Activated CD4-positive, alpha-beta T cell treated with anti-CD3 and anti-CD28 coated beads, Interleukin-2, amount 10 ng/mL, durations not matched to agents 7 days and 5 days (primary cell): ENCODE measurements around the gene GSDME. TPM values are rescaled to one million over a fixed set of nuclear protein-coding genes. Genes with fewer than 3 reads are reported as not detected.

ENCODE experiments used
- CTCF ChIA-PET: fragments of 350-600 bp; sonication (Branson Sonifier 250); formaldehyde crosslinking; loops from one replicate; lab custom pipeline; 2021; ENCODE audit warnings: antibody characterized with exemption; lab: Charles Lee
- POLR2A ChIA-PET: fragments of 350-600 bp; sonication (Branson Sonifier 250); formaldehyde crosslinking; loops from one replicate; lab custom pipeline; 2021; ENCODE audit warnings: antibody characterized with exemption; lab: Charles Lee
- DNase-seq: peaks from one replicate; pipeline ENCODE4 v3.0.0-alpha.2; 2020
- H3K27ac Mint-ChIP-seq: one replicate; pipeline ENCODE4 v1.8.0; 2021; ENCODE audit warnings: mild to moderate bottlenecking, moderate library complexity, mixed read lengths
- H3K27me3 Mint-ChIP-seq: one replicate; pipeline ENCODE4 v1.8.0; 2021; ENCODE audit warnings: mixed read lengths
- H3K36me3 Mint-ChIP-seq: one replicate; pipeline ENCODE4 v1.8.0; 2021; ENCODE audit warnings: low read depth, mixed read lengths
- H3K4me1 Mint-ChIP-seq: one replicate; pipeline ENCODE4 v1.8.0; 2021; ENCODE audit warnings: mixed read lengths
- H3K4me3 Mint-ChIP-seq: one replicate; pipeline ENCODE4 v1.8.0; 2021; ENCODE audit warnings: mild to moderate bottlenecking, moderate library complexity, mixed read lengths
- H3K9me3 Mint-ChIP-seq: one replicate; pipeline ENCODE4 v1.8.0; 2021; ENCODE audit warnings: mixed read lengths
- total RNA-seq, 2 experiments: library from RNA; stranded (reverse); gene quantifications; one replicate each; pipeline ENCODE4 v1.2.3, GENCODE V29; 2021

GSDME gene
- total RNA-seq, 2 experiments from 2014 or later = 1.8 to 2.1 TPM

DNA sequence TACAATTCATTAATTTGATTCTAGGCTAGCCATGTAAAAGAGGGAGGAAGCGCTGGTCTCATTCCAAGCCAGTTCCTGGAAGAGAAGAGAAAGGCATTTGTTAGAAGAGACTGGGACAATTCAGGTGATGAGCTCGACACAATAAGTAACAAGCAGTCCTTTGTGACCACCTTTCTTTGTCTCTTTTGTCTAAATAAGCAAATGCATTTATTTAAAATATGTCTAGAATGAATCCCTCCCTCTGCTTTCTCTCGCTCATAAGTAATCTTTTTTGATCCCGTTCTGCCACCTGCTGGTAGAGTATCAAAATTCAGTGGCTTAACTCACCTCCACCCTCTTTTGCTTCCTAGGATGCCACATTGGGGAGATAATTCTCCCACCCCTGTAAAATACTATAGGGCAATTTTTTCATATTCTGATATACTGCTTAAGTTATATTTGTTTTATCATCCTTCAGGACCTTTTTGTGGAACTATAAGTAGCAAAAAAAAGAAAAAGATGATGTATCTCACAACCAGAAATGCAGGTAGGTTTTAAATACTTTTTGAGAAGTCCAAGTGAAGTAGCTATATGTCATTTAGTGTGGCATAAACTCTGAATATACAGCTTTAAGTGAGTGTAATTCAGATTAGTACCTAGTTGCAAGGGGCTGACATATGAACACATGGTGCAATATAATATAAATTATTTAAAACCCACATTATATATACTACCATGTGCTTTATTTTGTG is 91.5 kb downstream of the GSDME start:
- Mint-ChIP-seq H3K27me3 (no peaks in the 10 kb centered on the region), H3K27ac (no peak overlapping the region), H3K36me3 (no peaks in the 10 kb centered on the region), H3K4me3 (no peak overlapping the region), H3K4me1 (no peaks in the 10 kb centered on the region), H3K9me3 (no peaks in the 10 kb centered on the region)
- ChIA-PET CTCF (interaction anchor here (0.7 to 1.3 kb wide), 3 partner anchors 11 to 427 kb away, joined by 3 to 4 read pairs (median 3); no protein-coding TSS in a partner anchor), POLR2A (no interaction called here)
- DNase-seq = peak; percentile 66

DNA sequence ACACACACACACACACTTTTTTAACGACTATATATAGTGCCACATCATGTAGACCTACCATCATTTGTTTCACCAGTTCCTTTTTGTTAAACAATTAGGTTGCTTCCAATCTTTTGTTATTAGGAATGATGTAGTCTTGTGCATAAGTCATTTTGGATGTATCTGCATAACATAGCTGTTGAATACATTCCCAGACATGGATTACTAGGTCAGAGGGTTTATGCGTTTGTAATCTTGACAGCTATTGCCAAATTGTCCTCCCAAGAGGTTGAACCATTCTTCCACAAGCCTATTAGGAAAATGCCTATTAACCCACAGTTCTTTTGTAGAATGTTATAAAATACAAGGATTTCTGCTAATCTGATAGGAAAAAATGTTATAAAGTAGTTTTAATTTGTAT is 96.7 kb downstream of the GSDME start:
- ChIA-PET POLR2A (interaction anchor here (0.6 kb wide), 1 partner anchor 9 kb away, joined by 3 read pairs; no protein-coding TSS in a partner anchor), CTCF (no interaction called here)
- Mint-ChIP-seq H3K27ac (no peak overlapping the region), H3K36me3 (peaks cover 2% of the 10 kb centered on the region), H3K9me3 (no peaks in the 10 kb centered on the region), H3K4me1 (no peaks in the 10 kb centered on the region), H3K27me3 (no peaks in the 10 kb centered on the region), H3K4me3 (no peak overlapping the region)
- no peak for DNase-seq

DNA sequence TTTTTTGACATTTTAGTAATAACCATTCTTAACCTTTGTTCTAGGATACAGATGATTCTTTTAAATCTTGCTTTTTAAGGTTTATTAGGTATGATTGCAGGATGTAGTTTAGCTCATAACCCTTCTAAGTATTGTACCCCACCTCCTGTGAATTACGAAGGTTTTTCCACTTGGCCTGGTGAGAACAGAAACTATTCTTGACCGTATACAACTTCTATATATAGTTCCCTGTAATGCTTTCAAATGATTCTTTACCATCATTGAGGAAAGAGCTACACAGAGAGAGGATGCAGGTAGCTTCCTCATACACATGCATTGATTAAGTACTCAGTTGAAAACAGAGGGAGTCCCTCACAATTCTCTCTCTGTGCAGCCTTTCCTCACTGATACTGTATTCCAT is 97.8 kb downstream of the GSDME start:
- Mint-ChIP-seq H3K27me3 (no peaks in the 10 kb centered on the region), H3K4me3 (no peak overlapping the region), H3K9me3 (no peaks in the 10 kb centered on the region), H3K4me1 (no peaks in the 10 kb centered on the region), H3K36me3 (peaks cover 2% of the 10 kb centered on the region), H3K27ac (no peak overlapping the region)
- no peak for DNase-seq
- CTCF ChIA-PET = interaction anchor here (1.0 kb wide), 1 partner anchor 11 kb away, joined by 3 read pairs; no protein-coding TSS in a partner anchor
- POLR2A ChIA-PET = interaction anchor here (0.7 kb wide), 1 partner anchor 66 kb away, joined by 3 read pairs; no protein-coding TSS in a partner anchor

DNA sequence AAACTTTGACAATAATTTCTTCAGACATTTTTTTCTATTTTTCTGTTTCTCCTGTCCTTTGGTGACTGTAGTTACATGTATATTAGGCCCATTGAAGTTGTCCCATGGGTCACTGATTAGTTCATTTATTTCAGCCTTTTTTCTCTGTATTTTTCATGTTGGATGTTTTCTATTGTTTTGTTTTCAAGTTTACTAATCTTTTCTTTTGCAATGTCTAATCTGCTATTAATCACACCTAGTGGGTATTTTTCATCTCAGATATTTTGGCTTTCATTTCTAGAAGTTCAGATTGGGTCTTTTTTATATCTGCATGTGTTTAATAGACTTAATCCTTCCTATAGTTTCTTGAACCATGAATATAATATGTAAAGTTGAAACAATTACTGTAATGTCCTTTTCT is 99.3 kb downstream of the GSDME start:
- peaks cover 2% of the 10 kb centered on the region for H3K36me3 Mint-ChIP-seq
- POLR2A ChIA-PET = no interaction called here
- no peak overlapping the region for H3K4me3 Mint-ChIP-seq
- H3K27me3 Mint-ChIP-seq = no peaks in the 10 kb centered on the region
- CTCF ChIA-PET = no interaction called here
- H3K27ac Mint-ChIP-seq = no peak overlapping the region
- H3K9me3 Mint-ChIP-seq = no peaks in the 10 kb centered on the region
- DNase-seq = no peak
- H3K4me1 Mint-ChIP-seq = peaks cover 5% of the 10 kb centered on the region

DNA sequence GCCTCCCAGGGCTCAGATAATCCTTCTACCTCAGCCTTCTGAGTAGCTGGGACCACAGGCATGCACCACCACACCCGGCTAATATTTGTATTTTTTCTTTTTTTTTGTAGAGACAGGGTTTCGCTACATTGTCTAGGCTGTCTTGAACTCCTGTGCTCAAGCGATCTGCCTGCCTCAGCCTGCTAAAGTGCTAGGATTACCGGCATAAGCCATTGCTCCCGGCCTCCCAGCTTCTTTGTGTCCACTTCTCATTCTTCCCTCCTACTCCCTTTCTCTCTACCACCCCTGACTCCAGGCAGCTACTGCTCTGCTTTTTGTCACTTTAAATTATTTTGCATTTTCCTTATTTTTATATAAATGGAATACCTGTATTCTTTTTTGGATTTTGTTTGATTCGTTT is 100.7 kb downstream of the GSDME start:
- Mint-ChIP-seq H3K27me3 (no peaks in the 10 kb centered on the region), H3K4me3 (no peak overlapping the region), H3K9me3 (no peaks in the 10 kb centered on the region), H3K36me3 (peaks cover 2% of the 10 kb centered on the region), H3K27ac (no peak overlapping the region), H3K4me1 (peaks cover 7% of the 10 kb centered on the region)
- DNase-seq = no peak
- POLR2A ChIA-PET = no interaction called here
- CTCF ChIA-PET = interaction anchor here (0.5 to 0.6 kb wide), 2 partner anchors 9 to 33 kb away, joined by 3 read pairs; no protein-coding TSS in a partner anchor

DNA sequence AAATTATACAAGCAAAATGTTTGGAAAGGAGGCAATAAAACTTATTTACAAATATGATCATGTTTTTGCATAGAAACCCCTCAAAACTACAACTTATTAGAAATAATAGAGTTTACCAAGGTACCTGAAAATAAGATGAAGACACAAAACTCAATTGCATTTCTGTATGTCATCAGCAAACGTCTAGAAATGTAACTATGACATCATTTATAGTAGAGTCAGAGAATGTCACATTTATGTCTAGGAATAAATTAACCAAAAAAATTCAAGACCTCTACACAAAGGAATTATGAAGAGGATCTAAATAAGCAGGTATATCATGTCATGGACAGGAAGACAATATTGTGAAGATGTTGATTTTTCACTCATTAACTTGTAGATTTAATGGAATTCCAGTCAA is 103.0 kb downstream of the GSDME start:
- CTCF ChIA-PET = no interaction called here

DNA sequence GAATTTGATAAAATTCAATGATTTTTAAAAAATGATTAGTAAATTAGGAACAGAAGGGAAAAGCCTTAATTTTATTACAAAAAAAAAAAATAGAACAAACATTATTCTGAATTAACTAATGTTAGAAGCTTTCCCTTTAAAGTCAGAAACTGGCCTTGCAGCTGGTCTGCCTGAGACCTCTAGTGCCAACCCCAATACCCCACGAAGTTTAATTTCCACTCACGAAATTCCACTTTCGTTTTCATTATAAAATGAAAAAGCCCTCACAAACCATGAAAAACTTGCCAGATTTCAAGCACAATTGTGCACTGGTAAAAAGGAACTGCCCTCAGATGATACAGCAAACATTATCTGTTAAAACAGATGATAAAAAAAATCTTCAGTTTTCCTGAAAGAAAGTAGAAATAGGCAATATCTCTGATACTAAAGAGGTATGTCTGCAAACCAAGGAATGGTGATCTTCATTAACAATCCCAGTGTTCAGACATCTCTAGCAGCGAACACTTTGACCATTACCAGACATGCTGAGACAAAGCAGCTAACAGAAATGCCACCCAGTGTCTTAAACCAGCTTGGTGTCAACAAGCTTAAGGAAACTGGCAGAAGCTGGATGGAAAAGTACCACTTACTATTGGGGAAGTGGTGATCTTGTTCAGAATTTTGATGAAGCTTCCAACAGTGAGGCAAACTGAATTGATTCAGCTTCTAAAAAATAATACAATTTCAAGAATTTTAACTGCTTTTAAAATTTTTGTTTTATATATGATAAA is 103.8 kb downstream of the GSDME start:
- peak overlapping the region; percentile 53 for H3K4me3 Mint-ChIP-seq
- DNase-seq = no peak

More for the DNA sequence above, 103.0 kb downstream of the GSDME start:
- no peak overlapping the region for H3K27ac Mint-ChIP-seq
- peaks cover 7% of the 10 kb centered on the region for H3K4me1 Mint-ChIP-seq
- DNase-seq = no peak
- H3K4me3 Mint-ChIP-seq = no peak overlapping the region
- no peaks in the 10 kb centered on the region for H3K9me3 Mint-ChIP-seq
- POLR2A ChIA-PET = no interaction called here
- peaks cover 2% of the 10 kb centered on the region for H3K36me3 Mint-ChIP-seq
- H3K27me3 Mint-ChIP-seq = no peaks in the 10 kb centered on the region

DNA sequence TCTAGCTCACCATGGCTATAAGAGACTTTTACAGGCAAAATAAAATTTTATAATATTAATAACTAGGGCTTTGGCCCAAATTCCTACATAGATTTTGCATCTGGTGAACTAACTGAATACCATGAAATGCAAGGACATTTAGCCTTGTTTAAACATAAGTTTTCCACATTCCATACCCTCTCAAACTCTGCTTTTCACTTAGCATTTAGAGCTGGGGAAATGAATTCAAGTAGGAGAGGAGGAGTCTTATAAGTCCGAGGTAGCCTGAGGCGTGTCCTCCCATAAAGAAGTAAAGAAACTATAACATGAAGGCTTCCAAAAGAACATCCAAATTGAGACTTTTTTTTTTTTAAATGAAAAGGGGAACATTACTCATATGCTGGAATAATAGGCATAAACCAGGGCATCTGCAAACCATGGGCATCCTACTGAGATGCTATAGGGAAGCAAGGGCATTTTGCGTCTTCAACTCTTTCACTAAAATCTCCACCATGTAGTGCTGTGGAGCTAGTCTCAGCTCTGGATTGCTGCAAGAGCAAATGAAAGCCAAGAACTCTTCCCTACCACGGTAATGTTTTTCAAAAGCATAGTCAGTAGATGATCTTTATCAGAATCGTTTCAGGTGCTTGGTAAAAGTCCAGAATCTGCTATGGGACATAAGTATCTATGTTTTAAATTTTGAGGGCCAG is 104.9 kb downstream of the GSDME start:
- Mint-ChIP-seq H3K36me3 (no peaks in the 10 kb centered on the region), H3K4me3 (no peak overlapping the region), H3K4me1 (peaks cover 7% of the 10 kb centered on the region), H3K27me3 (no peaks in the 10 kb centered on the region), H3K9me3 (no peaks in the 10 kb centered on the region), H3K27ac (no peak overlapping the region)
- ChIA-PET CTCF (interaction anchor here (0.6 kb wide), 1 partner anchor 134 kb away, joined by 3 read pairs; no protein-coding TSS in a partner anchor), POLR2A (no interaction called here)
- DNase-seq = no peak

More for the DNA sequence above, 103.8 kb downstream of the GSDME start:
- Mint-ChIP-seq H3K9me3 (no peaks in the 10 kb centered on the region), H3K27ac (peak overlapping the region; percentile 31), H3K27me3 (no peaks in the 10 kb centered on the region), H3K36me3 (peaks cover 2% of the 10 kb centered on the region), H3K4me1 (peaks cover 7% of the 10 kb centered on the region)
- CTCF ChIA-PET = interaction anchor here (0.6 kb wide), 1 partner anchor 135 kb away, joined by 3 read pairs; no protein-coding TSS in a partner anchor
- POLR2A ChIA-PET = no interaction called here

Other genes with a start within 250 kb of the GSDME start
- gene PALS2, start 184.0 kb downstream of the GSDME start, total RNA-seq = 10 to 100 TPM; 16.1 to 20.2 TPM
- gene OSBPL3, start 222.7 kb upstream of the GSDME start, total RNA-seq = 10 to 100 TPM; 77.5 to 77.9 TPM